ENCODE measurements around the gene R3HDM2. TPM values are rescaled to one million over a fixed set of nuclear protein-coding genes. Genes with fewer than 3 reads are reported as not detected.

Gene R3HDM2
- total RNA-seq, 4 donors from 2014 or later, result 31.0 to 51.9 (median 41.6) TPM

DNA sequence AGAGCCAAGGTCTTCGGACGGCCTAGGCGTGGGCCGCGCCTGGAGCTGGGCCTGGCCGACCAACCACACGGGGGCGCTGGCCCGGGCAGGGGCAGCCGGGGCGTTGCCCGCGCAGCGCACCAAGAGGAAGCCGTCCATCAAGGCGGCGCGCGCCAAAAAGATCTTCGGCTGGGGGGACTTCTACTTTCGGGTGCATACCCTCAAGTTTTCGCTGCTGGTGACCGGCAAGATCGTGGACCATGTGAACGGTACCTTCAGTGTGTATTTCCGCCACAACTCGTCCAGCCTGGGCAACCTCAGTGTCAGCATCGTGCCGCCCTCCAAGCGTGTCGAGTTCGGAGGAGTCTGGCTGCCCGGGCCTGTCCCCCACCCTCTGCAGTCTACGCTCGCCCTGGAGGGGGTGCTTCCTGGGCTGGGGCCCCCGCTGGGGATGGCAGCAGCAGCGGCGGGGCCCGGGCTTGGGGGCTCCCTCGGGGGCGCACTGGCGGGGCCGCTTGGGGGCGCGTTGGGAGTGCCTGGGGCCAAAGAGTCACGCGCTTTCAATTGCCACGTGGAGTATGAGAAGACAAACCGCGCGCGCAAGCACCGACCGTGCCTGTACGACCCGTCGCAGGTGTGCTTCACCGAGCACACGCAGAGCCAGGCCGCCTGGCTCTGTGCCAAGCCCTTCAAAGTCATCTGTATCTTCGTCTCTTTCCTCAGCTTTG is 205.7 kb downstream of the R3HDM2 start:
- WGBS, 2 donors, result 25% methylated on average over 28 to 49 of the region's 61 CpGs
- Histone ChIP-seq H3K27ac (no peak overlapping the region), H3K4me3 (no peak overlapping the region), H3K9me3 (no peaks in the 10 kb centered on the region), H3K36me3 (no peaks in the 10 kb centered on the region), H3K4me1 (peaks cover 0 to 41% (median 17%) of the 10 kb centered on the region in 4 donors), H3K27me3 (peaks cover 0 to 79% of the 10 kb centered on the region in 2 donors)
- TF ChIP-seq, protein P1, sequence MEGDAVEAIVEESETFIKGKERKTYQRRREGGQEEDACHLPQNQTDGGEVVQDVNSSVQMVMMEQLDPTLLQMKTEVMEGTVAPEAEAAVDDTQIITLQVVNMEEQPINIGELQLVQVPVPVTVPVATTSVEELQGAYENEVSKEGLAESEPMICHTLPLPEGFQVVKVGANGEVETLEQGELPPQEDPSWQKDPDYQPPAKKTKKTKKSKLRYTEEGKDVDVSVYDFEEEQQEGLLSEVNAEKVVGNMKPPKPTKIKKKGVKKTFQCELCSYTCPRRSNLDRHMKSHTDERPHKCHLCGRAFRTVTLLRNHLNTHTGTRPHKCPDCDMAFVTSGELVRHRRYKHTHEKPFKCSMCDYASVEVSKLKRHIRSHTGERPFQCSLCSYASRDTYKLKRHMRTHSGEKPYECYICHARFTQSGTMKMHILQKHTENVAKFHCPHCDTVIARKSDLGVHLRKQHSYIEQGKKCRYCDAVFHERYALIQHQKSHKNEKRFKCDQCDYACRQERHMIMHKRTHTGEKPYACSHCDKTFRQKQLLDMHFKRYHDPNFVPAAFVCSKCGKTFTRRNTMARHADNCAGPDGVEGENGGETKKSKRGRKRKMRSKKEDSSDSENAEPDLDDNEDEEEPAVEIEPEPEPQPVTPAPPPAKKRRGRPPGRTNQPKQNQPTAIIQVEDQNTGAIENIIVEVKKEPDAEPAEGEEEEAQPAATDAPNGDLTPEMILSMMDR (IDR thresholded peaks at IDR 0.05), result peak; percentile 32 to 55 (median 46)
- no peak for TF ChIP-seq POLR2A (IDR thresholded peaks at IDR 0.05)
- DNase-seq (ENCODE audit: low spot score in 2 of 2), result no peak

DNA sequence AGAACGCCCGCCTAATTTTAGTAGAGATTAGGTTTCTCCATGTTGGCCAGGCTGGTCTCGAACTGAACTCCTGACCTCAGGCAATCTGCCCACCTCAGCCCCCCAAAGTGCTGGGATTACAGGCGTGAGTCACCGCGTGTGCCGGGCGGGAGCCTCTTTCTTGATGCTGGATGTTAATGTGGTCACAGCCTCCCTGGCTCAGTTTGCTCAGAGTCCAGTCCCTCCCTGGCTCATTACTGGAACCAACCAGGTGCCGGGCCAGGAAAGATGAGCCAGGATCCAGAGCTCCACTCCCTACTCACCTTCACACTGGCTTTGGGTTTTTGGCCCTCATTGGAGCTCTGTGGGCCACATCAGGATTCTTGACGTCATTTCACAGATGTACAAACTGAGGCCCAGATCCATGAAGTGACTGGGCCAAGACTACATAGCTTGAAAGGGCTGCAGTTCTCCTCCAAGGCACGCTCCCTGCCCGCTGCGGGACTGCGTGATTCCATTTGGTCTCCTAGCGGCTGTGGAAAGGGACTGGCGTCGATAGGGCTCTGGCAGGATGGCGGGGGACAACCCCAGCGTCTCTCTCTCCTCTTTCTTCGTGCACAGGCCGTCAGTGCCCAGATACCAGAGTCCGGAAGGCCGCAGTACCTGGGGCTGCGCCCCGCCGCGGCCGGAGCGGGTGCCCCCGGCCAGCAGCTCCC is 206.4 kb downstream of the R3HDM2 start:
- 66 to 70% methylated on average over 12 to 21 of the region's 30 CpGs for WGBS, 2 donors
- no peaks in the 10 kb centered on the region for H3K36me3 ChIP-seq
- no peaks in the 10 kb centered on the region for H3K9me3 ChIP-seq
- H3K4me1 ChIP-seq, result peaks cover 0 to 39% (median 17%) of the 10 kb centered on the region in 4 donors
- DNase-seq (ENCODE audit: low spot score in 2 of 2), result no peak
- H3K27ac ChIP-seq, result no peak overlapping the region
- no peak overlapping the region for H3K4me3 ChIP-seq
- H3K27me3 ChIP-seq, result peaks cover 0 to 86% of the 10 kb centered on the region in 2 donors
- TF ChIP-seq, protein P1 (IDR thresholded peaks at IDR 0.05), result no peak
- TF ChIP-seq POLR2A (IDR thresholded peaks at IDR 0.05), result no peak

DNA sequence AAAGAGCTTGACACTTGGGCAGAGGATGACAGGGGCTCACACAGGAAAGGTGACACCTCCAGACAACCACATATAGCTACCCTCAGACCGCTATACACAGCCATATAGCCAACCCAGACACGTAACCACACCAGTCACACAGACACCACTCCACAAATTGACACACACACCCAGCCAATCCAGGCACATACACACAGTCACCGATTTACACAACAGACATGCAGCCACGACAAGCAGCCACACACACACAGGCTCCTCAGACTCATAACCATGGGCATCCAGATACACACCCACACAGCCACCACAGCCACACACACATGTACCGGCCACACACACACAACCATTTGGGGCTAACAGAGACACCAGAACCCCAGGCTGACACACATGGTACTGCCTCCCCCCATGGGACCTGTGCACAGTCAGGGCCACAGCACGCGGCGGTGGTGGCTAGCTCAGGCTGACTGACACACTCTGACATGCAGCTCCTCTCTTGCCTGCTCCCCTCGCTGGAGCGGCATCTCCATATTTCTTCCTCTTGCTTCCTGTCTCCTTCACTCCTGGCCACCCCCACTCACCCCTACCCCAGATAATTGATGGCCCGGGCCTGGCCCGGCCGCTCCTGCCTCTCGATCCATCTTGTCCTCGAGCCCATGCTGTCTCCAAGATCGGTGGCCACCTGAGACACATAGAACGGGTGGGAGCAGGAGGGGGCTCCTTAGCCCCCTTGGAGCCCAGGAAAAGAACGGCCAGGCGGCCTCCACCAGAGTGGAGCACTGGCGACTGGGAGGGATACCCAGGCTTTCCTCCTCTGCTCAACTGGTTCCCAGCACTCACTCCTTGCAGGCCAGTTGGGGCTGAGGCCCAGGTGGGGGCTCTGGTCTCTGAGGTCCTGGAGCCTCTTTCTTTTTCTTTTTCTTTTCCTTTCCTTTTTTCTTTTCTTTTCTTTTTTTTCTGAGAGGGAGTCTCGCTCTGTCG is 207.4 kb downstream of the R3HDM2 start:
- H3K9me3 ChIP-seq, result no peaks in the 10 kb centered on the region
- no peak overlapping the region for H3K4me3 ChIP-seq
- 52 to 57% methylated on average over 22 of the region's 22 CpGs for WGBS, 2 donors
- no peaks in the 10 kb centered on the region for H3K36me3 ChIP-seq
- DNase-seq (ENCODE audit: low spot score in 2 of 2), result no peak
- peaks cover 0 to 32% (median 14%) of the 10 kb centered on the region in 4 donors for H3K4me1 ChIP-seq
- no peak overlapping the region for H3K27ac ChIP-seq
- TF ChIP-seq POLR2A (IDR thresholded peaks at IDR 0.05), result no peak
- no peak for TF ChIP-seq EP300 (IDR thresholded peaks at IDR 0.05)
- TF ChIP-seq, protein P1 (IDR thresholded peaks at IDR 0.05), result no peak
- H3K27me3 ChIP-seq, result peaks cover 0 to 96% of the 10 kb centered on the region in 2 donors

DNA sequence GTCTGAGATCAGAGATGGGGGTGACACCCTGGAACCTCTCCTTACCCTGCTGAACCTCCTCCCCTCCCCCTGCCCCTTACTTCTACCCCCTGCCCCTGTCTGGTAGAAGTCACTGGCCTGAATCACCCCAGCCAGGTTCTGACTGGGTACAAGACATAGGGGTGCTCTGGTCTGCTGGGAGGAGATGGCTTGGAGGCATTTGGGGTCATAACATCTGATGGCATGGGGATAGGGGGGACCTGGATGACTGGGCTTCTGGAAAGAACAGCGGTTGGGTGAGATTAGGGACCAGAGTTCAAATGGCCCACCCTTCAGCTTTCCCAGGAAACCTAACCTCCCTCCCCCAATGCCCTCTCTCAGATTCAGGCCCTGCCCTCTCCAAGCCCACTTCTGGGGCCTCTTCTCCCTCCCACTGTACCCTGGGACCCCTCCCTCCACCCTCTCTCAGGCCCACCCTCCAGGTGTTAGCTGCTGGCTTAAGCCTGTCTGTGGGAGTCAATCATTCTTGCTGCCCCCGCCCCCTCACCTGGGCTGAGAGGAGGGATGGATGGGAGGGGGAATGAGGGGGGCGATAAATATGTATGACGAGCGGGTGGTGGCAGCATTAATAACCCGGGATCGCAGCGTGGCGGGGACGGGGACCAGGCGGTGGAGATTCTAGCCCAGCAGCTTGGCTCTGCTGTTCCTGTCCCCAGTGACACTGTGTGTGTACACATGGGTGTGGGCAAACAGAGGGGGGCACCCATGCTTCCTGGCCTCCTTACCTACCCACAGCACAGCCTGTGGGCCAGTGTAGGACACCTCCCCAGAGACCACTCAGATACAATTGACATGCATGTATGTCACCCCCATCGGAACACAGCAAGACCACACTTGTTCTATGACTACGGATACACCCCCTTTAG is 208.3 kb downstream of the R3HDM2 start:
- no peak overlapping the region for H3K27ac ChIP-seq
- H3K36me3 ChIP-seq, result no peaks in the 10 kb centered on the region
- H3K9me3 ChIP-seq, result no peaks in the 10 kb centered on the region
- TF ChIP-seq, protein P1 (IDR thresholded peaks at IDR 0.05), result no peak
- TF ChIP-seq POLR2A (IDR thresholded peaks at IDR 0.05) (no peak), EP300 (IDR thresholded peaks at IDR 0.05) (no peak)
- H3K4me3 ChIP-seq, result no peak overlapping the region
- 47 to 61% methylated on average over 13 of the region's 13 CpGs for WGBS, 2 donors
- H3K4me1 ChIP-seq, result peaks cover 0 to 34% (median 15%) of the 10 kb centered on the region in 4 donors
- peaks cover 0 to 100% of the 10 kb centered on the region in 2 donors for H3K27me3 ChIP-seq
- DNase-seq (ENCODE audit: low spot score in 2 of 2), result no peak
